HepG2 (cell line): ENCODE results near the gene MASP2. TPM values are rescaled to one million over a fixed set of nuclear protein-coding genes. Genes with fewer than 3 reads are reported as not detected.
A peak's percentile ranks its signal among the peaks of the same experiment; 100 is the strongest.

Source experiments
- ATAC-seq: fragments of 200-7000 bp; cut with Tn5 transposase; 3 replicates; pipeline ENCODE4 v1.9.1; 2020; ENCODE audit warnings: mild to moderate bottlenecking, moderate library complexity
- BruUV-seq: library from RNA; stranded (reverse); fragments of 400-500 nt; replicated peaks from 2 replicates; lab custom pipeline; 2021; lab: Mats Ljungman, UMichigan
- CTCF ChIA-PET: fragments of 300-600 bp; formaldehyde crosslinking; extraction: SDS; loops from one replicate; lab custom pipeline; 2021; ENCODE audit warnings: low total read pairs, inconsistent platforms, low intra/inter-chr PET ratio; lab: Yijun Ruan, JAX
- POLR2A ChIA-PET: fragments of 350-600 bp; sonication (Branson Sonifier 250); formaldehyde crosslinking; loops from one replicate; lab custom pipeline; 2020; ENCODE audit warnings: antibody characterized with exemption, inconsistent platforms; lab: Yijun Ruan, JAX
- DNase-seq: peaks from one replicate; pipeline ENCODE4 v3.0.0-alpha.2; 2015; ENCODE audit warnings: low spot score
- FAIRE-seq: peaks from 3 replicates; lab custom pipeline; 2011; peaks lifted over from hg19 to GRCh38; lab: Jason Lieb, UNC
- H2AFZ ChIP-seq: one replicate; pipeline ENCODE4 v1.6.1; 2011; ENCODE audit warnings: low read length, inconsistent platforms
- H3K27ac ChIP-seq: fragments of 300-600 bp; 3 replicates; pipeline ENCODE4 v1.8.0; 2011; ENCODE audit warnings: mixed run types, mild to moderate bottlenecking, mixed read lengths, low read length, inconsistent platforms; ENCODE audit not compliant: insufficient read depth; ENCODE audit errors: extremely low read length
- H3K27me3 ChIP-seq, 2 experiments: fragments of 200-600 bp in 1 of 2; 2 replicates in 1 of 2; 3 replicates in 1 of 2; pipeline versions ENCODE4 v1.6.0 to v1.8.0; 2011; ENCODE audit warnings: low read length in 2 of 2, mild to moderate bottlenecking in 2 of 2, moderate library complexity in 2 of 2, inconsistent platforms in 1 of 2; ENCODE audit not compliant: insufficient read depth in 2 of 2, control insufficient read depth in 1 of 2
- H3K36me3 ChIP-seq, 2 experiments: fragments of 200-600 bp in 1 of 2; replicated peaks in 1 of 2; 2 replicates in 1 of 2; 3 replicates in 1 of 2; pipeline versions ENCODE4 v1.5.1 to v1.8.0; 2011; ENCODE audit warnings: low read length in 2 of 2, inconsistent platforms in 1 of 2; ENCODE audit not compliant: insufficient read depth in 2 of 2, control insufficient read depth in 1 of 2
- H3K4me1 ChIP-seq: 2 replicates; pipeline ENCODE4 v1.5.1; 2012; ENCODE audit warnings: low read length, inconsistent platforms; ENCODE audit not compliant: insufficient read depth
- H3K4me2 ChIP-seq: 2 replicates; pipeline ENCODE4 v1.6.0; 2011; ENCODE audit warnings: low read depth, low read length, inconsistent platforms
- H3K4me3 ChIP-seq, 3 experiments: fragments of 200-600 bp in 1 of 3; sonication (generic), shearing (Covaris generic) in 1 of 3; replicated peaks in 1 of 3; 2 replicates each; pipeline ENCODE4 v1.5.1; 2011 to 2016; ENCODE audit warnings: low read length in 3 of 3, inconsistent platforms in 2 of 3, low read depth in 2 of 3, mild to moderate bottlenecking in 2 of 3, control low read depth in 1 of 3, mixed read lengths in 1 of 3; ENCODE audit not compliant: insufficient read depth in 1 of 3
- H3K79me2 ChIP-seq: one replicate; pipeline ENCODE4 v1.6.1; 2011; ENCODE audit warnings: low read length, inconsistent platforms; ENCODE audit not compliant: insufficient read depth
- H3K9ac ChIP-seq: 2 replicates; pipeline ENCODE4 v1.6.0; 2011; ENCODE audit warnings: mild to moderate bottlenecking, low read depth, low read length, inconsistent platforms; ENCODE audit not compliant: insufficient read depth
- H3K9me3 ChIP-seq: 2 replicates; pipeline ENCODE4 v1.5.1; 2012; ENCODE audit warnings: mild to moderate bottlenecking, low read length
- H4K20me1 ChIP-seq: 2 replicates; pipeline ENCODE4 v1.6.0; 2011; ENCODE audit warnings: inconsistent platforms, mild to moderate bottlenecking, low read length, moderate library complexity; ENCODE audit not compliant: insufficient read depth
- GFI1 ChIP-seq: sonication (generic); formaldehyde crosslinking; IDR thresholded peaks from 2 replicates; pipeline ENCODE4 v1.5.0; 2020; ENCODE audit warnings: missing genetic modification reagents, mild to moderate bottlenecking, borderline replicate concordance
- HNRNPLL ChIP-seq: fragments of 200-400 bp; formaldehyde crosslinking; IDR thresholded peaks from 2 replicates; pipeline ENCODE4 v1.6.1; 2017; ENCODE audit warnings: mild to moderate bottlenecking, low read depth, low read length; ENCODE audit not compliant: poor library complexity, severe bottlenecking
- NFKB2 ChIP-seq: sonication (generic); formaldehyde crosslinking; IDR thresholded peaks from 2 replicates; pipeline ENCODE4 v1.4.0; 2020; ENCODE audit warnings: missing genetic modification reagents, borderline replicate concordance
- POLR2G ChIP-seq: fragments of 200-400 bp; formaldehyde crosslinking; IDR thresholded peaks from 2 replicates; pipeline ENCODE4 v1.6.1; 2018; ENCODE audit warnings: mild to moderate bottlenecking, low read depth, low read length, moderate library complexity
- PRPF4 ChIP-seq: fragments of 200-400 bp; formaldehyde crosslinking; IDR thresholded peaks from 2 replicates; pipeline ENCODE4 v1.6.1; 2016; ENCODE audit warnings: low read length, low read depth; ENCODE audit not compliant: poor library complexity, severe bottlenecking
- RBFOX2 ChIP-seq: fragments of 200-400 bp; formaldehyde crosslinking; IDR thresholded peaks from 2 replicates; pipeline ENCODE4 v1.6.1; 2017; ENCODE audit warnings: low read depth, mild to moderate bottlenecking, low read length
- RBM22 ChIP-seq: fragments of 200-400 bp; formaldehyde crosslinking; optimal IDR thresholded peaks from 2 replicates; pipeline ENCODE3; 2017; ENCODE audit warnings: mild to moderate bottlenecking, low read length, moderate library complexity
- SNAI1 ChIP-seq: sonication (generic); formaldehyde crosslinking; IDR thresholded peaks from 2 replicates; pipeline ENCODE4 v1.5.0; 2020; ENCODE audit warnings: mild to moderate bottlenecking, missing genetic modification reagents, borderline replicate concordance
- SP4 ChIP-seq: sonication (generic); formaldehyde crosslinking; IDR thresholded peaks from 2 replicates; pipeline ENCODE4 v1.8.1; 2023; ENCODE audit warnings: mild to moderate bottlenecking, missing genetic modification reagents
- ZBTB38 ChIP-seq: sonication (generic); formaldehyde crosslinking; IDR thresholded peaks from 2 replicates; pipeline ENCODE4 v1.5.1; 2020; ENCODE audit warnings: mild to moderate bottlenecking, missing genetic modification reagents
- ZNF629 ChIP-seq: sonication (generic); formaldehyde crosslinking; conservative IDR thresholded peaks from 2 replicates; pipeline ENCODE4 v1.5.0; 2020; ENCODE audit warnings: missing genetic modification reagents
- WGBS: methylation state at CpG from one replicate; pipeline ENCODE4 v1.1.6; 2017; ENCODE audit warnings: low lambda C conversion rate; 5-methylcytosine and 5-hydroxymethylcytosine counted together
- in situ Hi-C: cut with HindIII; loops from 2 replicates; pipeline ENCODE4 v1.10.0; 2017; ENCODE audit warnings: low pct_unique_long_range_greater_than_20kb; ENCODE audit not compliant: extremely low pct_ligation_motif_present
- intact Hi-C: fragments of 100-400 bp; cut with micrococcal nuclease; formaldehyde crosslinking; loops from one replicate; pipeline ENCODE4 v1.10.0; 2022; ENCODE audit not compliant: unreplicated experiment
- polyA plus RNA-seq, 8 experiments: library from polyadenylated mRNA; depleted of rRNA in 3 of 8; stranded (reverse) in 7 of 8; unstranded in 1 of 8; fragments of >200 nt; fragmentation: Illumina TruSeq in 4 of 8; extraction: Trizol in 4 of 8; gene quantifications; 2 replicates each; pipeline versions ENCODE4 v1.2.1 to v1.2.3, GENCODE V29; 2011 to 2016; ENCODE audit warnings: low read depth in 4 of 8, missing spikeins in 1 of 8, mixed read lengths in 1 of 8; ENCODE audit not compliant: insufficient read depth in 1 of 8
- total RNA-seq, 5 experiments: library from RNA; depleted of rRNA; stranded (reverse); fragments of >200 nt; fragmentation: Illumina TruSeq; extraction: Trizol; gene quantifications; 2 replicates each; pipeline ENCODE4 v1.2.3, GENCODE V29; 2016; ENCODE audit warnings: low read depth in 1 of 5
- TF ChIP-seq, protein P1 (sequence below): sonication (generic); formaldehyde crosslinking; IDR thresholded peaks from 2 replicates; pipeline ENCODE4 v1.5.0; 2020; ENCODE audit warnings: mild to moderate bottlenecking, missing genetic modification reagents, moderate library complexity
- TF ChIP-seq, protein P2 (sequence below): sonication (generic); formaldehyde crosslinking; IDR thresholded peaks from 2 replicates; pipeline ENCODE4 v1.4.0; 2020; ENCODE audit warnings: missing genetic modification reagents, mild to moderate bottlenecking, borderline replicate concordance

Gene MASP2
- total and polyA plus RNA-seq, 2 of the 13 experiments (the other 11 are each of a cell fraction or from before 2014, with no cell fraction given): 7.1 to 11.8 TPM

DNA sequence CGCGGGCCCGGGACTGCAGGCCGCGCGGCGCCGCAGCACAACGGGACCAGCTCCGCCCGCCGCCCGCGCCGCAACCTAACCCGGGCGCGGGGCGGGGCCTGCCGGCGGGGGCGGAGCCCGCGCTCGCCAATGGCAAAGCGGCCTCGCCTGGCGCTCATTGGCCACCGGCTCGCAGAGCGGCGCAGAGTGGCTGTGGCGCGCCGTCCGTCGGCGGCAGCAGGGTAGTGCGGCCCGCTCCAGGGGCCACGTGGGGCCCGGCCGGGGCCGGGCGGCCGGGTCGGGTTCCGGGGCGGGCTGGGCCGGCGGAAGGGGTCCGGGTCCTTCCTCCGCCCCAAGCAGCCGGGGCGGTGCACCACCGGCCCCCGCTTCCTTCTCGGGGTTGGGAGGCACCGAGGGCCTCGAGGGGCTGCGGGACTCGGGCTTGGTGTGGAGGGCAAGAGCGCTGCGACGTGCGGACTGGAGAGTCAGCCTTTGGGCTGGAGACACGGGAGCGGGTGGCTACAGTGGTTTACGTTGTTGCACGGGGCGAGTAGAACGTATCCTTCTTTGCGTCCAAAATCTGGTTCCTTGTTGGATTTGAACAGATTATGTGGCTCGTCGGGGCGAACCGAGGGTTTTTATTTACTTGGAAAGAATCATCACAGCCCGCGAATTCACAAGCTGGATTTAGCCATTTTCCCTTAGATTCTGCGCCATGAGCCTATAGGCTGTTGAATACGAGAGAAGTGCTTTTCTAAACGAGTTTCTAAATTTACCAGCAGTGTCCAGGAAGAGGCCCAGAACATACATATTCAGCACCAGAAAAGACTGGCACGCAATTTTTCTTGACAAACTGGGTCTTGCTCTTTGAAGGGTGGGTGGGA lies 13.2 kb upstream of the MASP2 start, which contains the start of gene SRM:
SRM (minus strand) TSS at position 51 of the 863 bp plus-strand sequence. CDS start 75 bp downstream, outside the sequence.
- no peak for FAIRE-seq
- in situ Hi-C loops: no loop called here
- H3K79me2 ChIP-seq: peaks cover 16% of the 10 kb centered on the region
- TF ChIP-seq RBM22 (peak; percentile 25), SNAI1 (0 out of 2 replicates have a peak, but pooled peaks have one; percentile 11), POLR2G (peak; percentile 86), RBFOX2 (peak; percentile 80), HNRNPLL (peak; percentile 71), PRPF4 (no peak), ZNF629 (CRISPR knock-in tag) (0 out of 2 replicates have a peak, but pooled peaks have one; percentile 7), GFI1 (0 out of 2 replicates have a peak, but pooled peaks have one; percentile 14), SP4 (peak; percentile 70), NFKB2 (CRISPR knock-in tag) (peak; percentile 27; the same call in 1 of the 2 replicates), ZBTB38 (CRISPR knock-in tag) (no peak)
- TF ChIP-seq, protein P1, sequence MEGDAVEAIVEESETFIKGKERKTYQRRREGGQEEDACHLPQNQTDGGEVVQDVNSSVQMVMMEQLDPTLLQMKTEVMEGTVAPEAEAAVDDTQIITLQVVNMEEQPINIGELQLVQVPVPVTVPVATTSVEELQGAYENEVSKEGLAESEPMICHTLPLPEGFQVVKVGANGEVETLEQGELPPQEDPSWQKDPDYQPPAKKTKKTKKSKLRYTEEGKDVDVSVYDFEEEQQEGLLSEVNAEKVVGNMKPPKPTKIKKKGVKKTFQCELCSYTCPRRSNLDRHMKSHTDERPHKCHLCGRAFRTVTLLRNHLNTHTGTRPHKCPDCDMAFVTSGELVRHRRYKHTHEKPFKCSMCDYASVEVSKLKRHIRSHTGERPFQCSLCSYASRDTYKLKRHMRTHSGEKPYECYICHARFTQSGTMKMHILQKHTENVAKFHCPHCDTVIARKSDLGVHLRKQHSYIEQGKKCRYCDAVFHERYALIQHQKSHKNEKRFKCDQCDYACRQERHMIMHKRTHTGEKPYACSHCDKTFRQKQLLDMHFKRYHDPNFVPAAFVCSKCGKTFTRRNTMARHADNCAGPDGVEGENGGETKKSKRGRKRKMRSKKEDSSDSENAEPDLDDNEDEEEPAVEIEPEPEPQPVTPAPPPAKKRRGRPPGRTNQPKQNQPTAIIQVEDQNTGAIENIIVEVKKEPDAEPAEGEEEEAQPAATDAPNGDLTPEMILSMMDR (CRISPR knock-in tag): peak; percentile 38; the same call in 1 of the 2 replicates
- TF ChIP-seq, protein P2, sequence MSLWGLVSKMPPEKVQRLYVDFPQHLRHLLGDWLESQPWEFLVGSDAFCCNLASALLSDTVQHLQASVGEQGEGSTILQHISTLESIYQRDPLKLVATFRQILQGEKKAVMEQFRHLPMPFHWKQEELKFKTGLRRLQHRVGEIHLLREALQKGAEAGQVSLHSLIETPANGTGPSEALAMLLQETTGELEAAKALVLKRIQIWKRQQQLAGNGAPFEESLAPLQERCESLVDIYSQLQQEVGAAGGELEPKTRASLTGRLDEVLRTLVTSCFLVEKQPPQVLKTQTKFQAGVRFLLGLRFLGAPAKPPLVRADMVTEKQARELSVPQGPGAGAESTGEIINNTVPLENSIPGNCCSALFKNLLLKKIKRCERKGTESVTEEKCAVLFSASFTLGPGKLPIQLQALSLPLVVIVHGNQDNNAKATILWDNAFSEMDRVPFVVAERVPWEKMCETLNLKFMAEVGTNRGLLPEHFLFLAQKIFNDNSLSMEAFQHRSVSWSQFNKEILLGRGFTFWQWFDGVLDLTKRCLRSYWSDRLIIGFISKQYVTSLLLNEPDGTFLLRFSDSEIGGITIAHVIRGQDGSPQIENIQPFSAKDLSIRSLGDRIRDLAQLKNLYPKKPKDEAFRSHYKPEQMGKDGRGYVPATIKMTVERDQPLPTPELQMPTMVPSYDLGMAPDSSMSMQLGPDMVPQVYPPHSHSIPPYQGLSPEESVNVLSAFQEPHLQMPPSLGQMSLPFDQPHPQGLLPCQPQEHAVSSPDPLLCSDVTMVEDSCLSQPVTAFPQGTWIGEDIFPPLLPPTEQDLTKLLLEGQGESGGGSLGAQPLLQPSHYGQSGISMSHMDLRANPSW (CRISPR knock-in tag): no peak

More for the DNA sequence above, 13.2 kb upstream of the MASP2 start, which contains the start of gene SRM:
- ATAC-seq (peak; percentile 94), DNase-seq (peak; percentile 76)
- Histone ChIP-seq H4K20me1 (no peaks in the 10 kb centered on the region), H3K4me1 (peaks cover 30% of the 10 kb centered on the region), H3K27ac (peak within 1 kb of the TSS; percentile 77), H3K36me3 (peaks cover 5 to 33% of the 10 kb centered on the region in 2 experiments; a peak in 4 of 5 replicates), H3K9me3 (no peaks in the 10 kb centered on the region), H3K27me3 (no peaks in the 10 kb centered on the region; a peak in 1 of 5 replicates), H3K4me3 (peak within 1 kb of the TSS; percentile 85 to 97 (median 86)), H2AFZ (no peak within 1 kb of the TSS), H3K9ac (peak within 1 kb of the TSS; percentile 91), H3K4me2 (peak within 1 kb of the TSS; percentile 89)
- intact Hi-C loops: loop anchor here (1.0 to 2.0 kb wide), 2 partner anchors 23 to 39 kb away; partner anchors contain the start of gene EXOSC10
- BruUV-seq: TSS peak; percentile 87
- CTCF ChIA-PET: interaction anchor here (1.5 kb wide), 1 partner anchor 23 kb away, joined by 5 read pairs; no protein-coding TSS in a partner anchor
- POLR2A ChIA-PET: interaction anchor here (0.6 to 2.8 kb wide), 8 partner anchors 7 to 207 kb away, joined by 3 to 18 read pairs (median 3); partner anchors contain the start of genes EXOSC10, MASP2, MTOR and TARDBP
- 2% methylated on average over 15 of the region's 83 CpGs for WGBS
